Ovary (tissue), 9 donors: Measurements from ENCODE around the gene AMMECR1. TPM values are rescaled to one million over a fixed set of nuclear protein-coding genes. Genes with fewer than 3 reads are reported as not detected.
"Not testable (repeated sequence)": the region's sequence is repeated elsewhere in the genome, so short reads cannot be mapped to it uniquely, and the experiment has no call there.

Source experiments
- DNase-seq, 5 donors: peaks; one replicate each; pipeline ENCODE4 v3.0.0-alpha.2; 2019 to 2020
- H3K27ac ChIP-seq, 2 donors: fragments of 200-600 bp; one replicate each; pipeline versions ENCODE4 v1.5.1 to v1.8.0; 2019 to 2022
- H3K27me3 ChIP-seq: fragments of 200-600 bp; one replicate; pipeline ENCODE4 v1.8.0; 2022
- H3K36me3 ChIP-seq: fragments of 200-600 bp; sonication (generic); one replicate; pipeline ENCODE4 v1.5.1; 2019
- H3K4me1 ChIP-seq: one replicate; pipeline ENCODE4 v1.8.1; 2013; ENCODE audit warnings: mild to moderate bottlenecking, moderate library complexity; ENCODE audit not compliant: insufficient read depth
- H3K4me3 ChIP-seq: fragments of 200-600 bp; sonication (generic); one replicate; pipeline ENCODE4 v1.5.1; 2017
- H3K9me3 ChIP-seq, 2 donors: fragments of 200-600 bp in 1 of 2; sonication (generic) in 1 of 2; one replicate each; pipeline versions ENCODE4 v1.5.1 to v1.8.1; 2013 to 2019; ENCODE audit warnings: mild to moderate bottlenecking in 1 of 2, moderate library complexity in 1 of 2
- EP300 ChIP-seq: sonication (generic); formaldehyde crosslinking; IDR thresholded peaks from one replicate; pipeline ENCODE4 v1.6.1; 2017; ENCODE audit warnings: antibody characterized with exemption
- POLR2A ChIP-seq: fragments of 450-650 bp; IDR thresholded peaks from one replicate; pipeline ENCODE4 v1.6.1; 2017; ENCODE audit warnings: antibody characterized with exemption, mild to moderate bottlenecking, moderate library complexity
- WGBS, 3 donors: extraction: QIAGEN DNeasy Blood & Tissue Kit in 1 of 3; methylation state at CpG; one replicate each; pipeline versions ENCODE4 v1.1.5 to v1.1.7; 2013 to 2017; 5-methylcytosine and 5-hydroxymethylcytosine counted together
- intact Hi-C, 4 donors: fragments of 100-400 bp; cut with DNase I; formaldehyde crosslinking; loops; one replicate each; pipeline versions ENCODE4 v1.11.0 to v1.15.1; 2022 to 2023
- polyA plus RNA-seq, 2 donors: library from polyadenylated mRNA; stranded (reverse); fragments of 200-250 nt in 1 of 2; fragments of 350-450 nt in 1 of 2; fragmentation: Illumina TruSeq in 1 of 2; extraction: RNeasy Lipid Tissue Mini Kit (QIAGEN cat#74804) in 1 of 2; gene quantifications; one replicate each; pipeline ENCODE4 v1.2.3, GENCODE V29; 2013 to 2014
- total RNA-seq, 7 donors: library from RNA; depleted of rRNA in 2 of 7; stranded (reverse); fragments of >200 nt in 2 of 7; fragmentation: NEBNext Ultra II Directional in 3 of 7; extraction: Animal tissue kit (Norgen Biotek cat#: 25700) in 3 of 7; gene quantifications; one replicate each; pipeline versions ENCODE4 v1.1.0 to v1.2.4, GENCODE V29; 2016 to 2023
- TF ChIP-seq, protein P1 (sequence below), 3 donors: fragments of 450-650 bp in 2 of 3; fragments of 200-600 bp in 1 of 3; IDR thresholded peaks; one replicate each; pipeline versions ENCODE4 v1.5.1 to v1.8.0; 2016 to 2022; ENCODE audit warnings: antibody characterized with exemption in 3 of 3, mild to moderate bottlenecking in 1 of 3
- donor health status: DM: no; HTN: no; CAD: no; lungs with moderate emphysema.
- donor health status: DM: no; HTN: no; CAD: no.
- donor health status: Bipolar disorder and iron deficiency.
- donor health status: DM: yes; HTN: yes; CAD: no.
- donor health status: DM: no; HTN: no; CAD: no.
- donor health status: DM: yes; HTN: yes; CAD: no.

AMMECR1 gene
- total and polyA plus RNA-seq, 9 donors = 3.9 to 19.2 (median 12.3) TPM

DNA sequence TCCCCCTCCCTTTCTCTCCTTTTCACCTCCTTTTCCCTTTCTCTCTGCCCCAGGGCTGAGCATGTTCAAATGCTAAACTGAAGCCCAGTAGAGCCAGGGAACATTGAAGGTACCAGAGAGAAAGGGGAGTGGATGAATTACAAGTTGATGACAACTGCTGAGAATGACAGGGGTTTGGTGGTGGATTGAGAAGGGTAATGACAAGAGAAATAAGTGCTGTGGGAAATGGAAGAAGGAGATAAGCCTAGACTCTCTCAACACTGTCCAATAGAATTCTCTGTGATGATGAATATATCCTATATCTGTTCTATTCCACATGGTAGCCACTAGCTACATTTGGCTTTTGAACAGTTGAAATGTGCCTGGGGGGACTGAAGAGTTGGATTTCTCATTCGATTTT is 160.4 kb downstream of the AMMECR1 start:
- Histone ChIP-seq H3K36me3 (no peaks in the 10 kb centered on the region), H3K9me3 (no peaks in the 10 kb centered on the region), H3K27ac (no peak overlapping the region), H3K4me3 (no peak overlapping the region), H3K27me3 (no peaks in the 10 kb centered on the region), H3K4me1 (peaks cover 1% of the 10 kb centered on the region)
- no peak for TF ChIP-seq EP300
- TF ChIP-seq POLR2A = no peak
- TF ChIP-seq, protein P1, sequence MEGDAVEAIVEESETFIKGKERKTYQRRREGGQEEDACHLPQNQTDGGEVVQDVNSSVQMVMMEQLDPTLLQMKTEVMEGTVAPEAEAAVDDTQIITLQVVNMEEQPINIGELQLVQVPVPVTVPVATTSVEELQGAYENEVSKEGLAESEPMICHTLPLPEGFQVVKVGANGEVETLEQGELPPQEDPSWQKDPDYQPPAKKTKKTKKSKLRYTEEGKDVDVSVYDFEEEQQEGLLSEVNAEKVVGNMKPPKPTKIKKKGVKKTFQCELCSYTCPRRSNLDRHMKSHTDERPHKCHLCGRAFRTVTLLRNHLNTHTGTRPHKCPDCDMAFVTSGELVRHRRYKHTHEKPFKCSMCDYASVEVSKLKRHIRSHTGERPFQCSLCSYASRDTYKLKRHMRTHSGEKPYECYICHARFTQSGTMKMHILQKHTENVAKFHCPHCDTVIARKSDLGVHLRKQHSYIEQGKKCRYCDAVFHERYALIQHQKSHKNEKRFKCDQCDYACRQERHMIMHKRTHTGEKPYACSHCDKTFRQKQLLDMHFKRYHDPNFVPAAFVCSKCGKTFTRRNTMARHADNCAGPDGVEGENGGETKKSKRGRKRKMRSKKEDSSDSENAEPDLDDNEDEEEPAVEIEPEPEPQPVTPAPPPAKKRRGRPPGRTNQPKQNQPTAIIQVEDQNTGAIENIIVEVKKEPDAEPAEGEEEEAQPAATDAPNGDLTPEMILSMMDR (IDR thresholded peaks at IDR 0.05) = no peak
- WGBS, 3 donors = 51 to 79% (median 54%) methylated on average over 1 of the region's 1 CpG
- intact Hi-C loops = loop anchor here in 2 of 4 donors (5.0 kb wide), 2 partner anchors 245 to 255 kb away; no protein-coding TSS in a partner anchor
- DNase-seq = no peak

DNA sequence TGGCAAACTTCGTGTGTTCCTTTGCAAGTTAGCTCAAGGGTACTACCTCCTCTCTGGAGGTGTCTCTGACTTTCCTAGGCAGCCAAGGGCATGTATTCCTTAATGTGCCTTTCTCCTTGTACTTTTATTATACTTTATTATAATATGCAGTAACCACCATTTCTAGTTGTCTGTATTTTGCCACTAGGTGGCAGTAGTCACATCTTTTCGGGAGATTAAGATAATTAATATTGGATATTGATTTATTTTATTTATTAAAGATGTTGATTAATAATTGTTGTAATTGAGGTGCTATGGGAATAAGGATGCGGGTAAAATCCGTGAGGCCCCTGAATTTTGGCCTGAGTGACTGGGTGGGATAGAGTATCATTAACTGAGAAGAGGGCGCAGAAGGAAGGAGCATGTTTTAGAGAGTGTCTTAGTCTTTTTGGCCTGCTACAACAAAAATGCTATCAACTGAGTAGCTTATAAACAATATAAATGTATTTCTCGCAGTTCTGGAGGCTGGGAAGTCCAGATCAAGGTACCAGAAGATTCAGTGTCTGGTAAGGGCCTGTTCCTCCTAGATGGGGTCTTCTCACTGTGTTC is 161.6 kb downstream of the AMMECR1 start:
- intact Hi-C loops = loop anchor here in 2 of 4 donors (5.0 kb wide), 2 partner anchors 246 to 256 kb away; no protein-coding TSS in a partner anchor
- H3K27me3 ChIP-seq = no peaks in the 10 kb centered on the region
- H3K36me3 ChIP-seq = no peaks in the 10 kb centered on the region
- 55 to 57% (median 57%) methylated on average over 6 of the region's 6 CpGs for WGBS, 3 donors
- H3K27ac ChIP-seq = no peak overlapping the region
- DNase-seq = no peak
- H3K9me3 ChIP-seq = no peaks in the 10 kb centered on the region
- TF ChIP-seq, protein P1 (IDR thresholded peaks at IDR 0.05) = peak in 1 of 3 donors; percentile 11
- no peak for TF ChIP-seq EP300
- H3K4me3 ChIP-seq = no peak overlapping the region
- peaks cover 1% of the 10 kb centered on the region for H3K4me1 ChIP-seq

DNA sequence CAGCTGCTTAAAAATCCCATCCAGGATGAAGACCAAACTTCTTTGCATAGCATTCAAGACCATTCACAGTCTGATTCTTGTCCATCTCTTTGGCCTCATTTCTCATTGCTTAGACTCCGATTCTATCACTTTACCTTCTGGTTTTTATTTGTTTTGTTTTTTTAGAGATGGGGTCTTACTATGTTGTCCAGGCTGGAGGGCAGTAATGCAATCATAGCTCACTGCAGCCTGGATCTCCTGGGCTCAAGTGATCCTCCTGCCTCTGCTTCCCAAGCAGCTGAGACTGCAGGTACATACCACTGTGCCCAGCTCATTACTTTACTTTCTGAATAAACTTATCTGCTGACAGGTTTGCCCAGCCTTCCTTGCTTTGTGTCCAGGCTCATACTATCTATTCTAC is 162.1 kb downstream of the AMMECR1 start:
- TF ChIP-seq POLR2A = no peak
- TF ChIP-seq, protein P1 (IDR thresholded peaks at IDR 0.05) = no peak
- no peak for TF ChIP-seq EP300
- H3K27me3 ChIP-seq = no peaks in the 10 kb centered on the region
- 62 to 73% (median 67%) methylated on average over 1 of the region's 1 CpG for WGBS, 3 donors
- intact Hi-C loops = loop anchor here in 2 of 4 donors (5.0 kb wide), 2 partner anchors 247 to 257 kb away; no protein-coding TSS in a partner anchor
- H3K27ac ChIP-seq = no peak overlapping the region
- no peak for DNase-seq
- no peaks in the 10 kb centered on the region for H3K36me3 ChIP-seq
- H3K4me3 ChIP-seq = no peak overlapping the region
- peaks cover 1% of the 10 kb centered on the region for H3K4me1 ChIP-seq
- H3K9me3 ChIP-seq = no peaks in the 10 kb centered on the region

DNA sequence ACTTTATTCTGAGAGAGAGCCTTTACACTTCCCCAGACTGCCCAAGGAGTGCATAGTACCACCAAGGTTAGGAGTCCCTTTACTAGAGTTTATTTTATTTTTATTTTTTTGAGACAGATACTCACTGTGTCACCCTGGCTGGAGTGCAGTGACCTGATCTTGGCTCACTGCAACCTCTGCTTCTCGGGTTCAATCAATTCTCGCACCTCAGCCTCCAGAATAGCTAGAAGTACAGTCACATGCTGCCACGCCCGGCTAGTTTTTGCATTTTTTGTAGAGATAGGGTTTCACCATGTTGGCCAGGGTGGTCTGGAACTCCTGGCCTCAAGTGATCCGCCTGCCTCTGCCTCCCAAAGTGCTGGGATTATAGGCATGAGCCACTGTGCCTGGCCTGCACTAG is 163.6 kb downstream of the AMMECR1 start:
- H3K36me3 ChIP-seq, H3K9me3 ChIP-seq, H3K27me3 ChIP-seq, H3K4me3 ChIP-seq, DNase-seq, H3K27ac ChIP-seq, H3K4me1 ChIP-seq, intact Hi-C loops: not testable (repeated sequence)
- 66 to 78% (median 69%) methylated on average over 5 of the region's 5 CpGs for WGBS, 3 donors

DNA sequence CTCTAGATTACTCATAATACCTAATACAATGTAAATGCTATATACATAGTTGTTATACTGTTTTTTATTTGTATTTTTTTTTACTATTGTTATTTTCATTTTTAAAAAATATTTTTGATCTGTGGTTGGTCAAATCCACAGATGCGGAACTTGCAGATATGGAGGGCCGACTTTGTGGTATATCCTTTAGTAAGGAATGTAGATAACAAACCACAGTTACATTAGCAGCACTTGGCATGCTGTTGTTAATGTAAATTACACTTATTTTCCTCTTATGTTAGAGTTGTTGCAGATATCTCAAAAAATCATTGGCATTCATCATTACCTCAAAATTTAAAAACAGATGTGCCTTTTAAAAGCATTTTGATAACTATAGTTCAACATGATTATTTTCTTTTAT is 164.0 kb downstream of the AMMECR1 start:
- WGBS, 3 donors = 61 to 73% (median 65%) methylated on average over 2 of the region's 2 CpGs
- H3K9me3 ChIP-seq = no peaks in the 10 kb centered on the region
- H3K4me3 ChIP-seq = no peak overlapping the region
- TF ChIP-seq, protein P1 (IDR thresholded peaks at IDR 0.05) = no peak
- no peak for TF ChIP-seq POLR2A
- TF ChIP-seq EP300 = no peak
- H3K27ac ChIP-seq = no peak overlapping the region
- H3K4me1 ChIP-seq = no peaks in the 10 kb centered on the region
- no peaks in the 10 kb centered on the region for H3K27me3 ChIP-seq
- intact Hi-C loops = no loop called here
- DNase-seq = no peak
- H3K36me3 ChIP-seq = no peaks in the 10 kb centered on the region
